ENCODE measurements around the gene KANSL1L.

GRCh38 chr2:210197720-210198119 is 26.5 kb upstream of the KANSL1L start:
- TF ChIP-seq RFX5 (IDR thresholded peaks at IDR 0.05; ENCODE audit: low read depth, low read length): no peak
- no peak for TF ChIP-seq TCF7 (IDR thresholded peaks at IDR 0.05; ENCODE audit: borderline replicate concordance)
- no peak for TF ChIP-seq CEBPZ (IDR thresholded peaks at IDR 0.05; ENCODE audit: low read depth, low read length)
- no peak for TF ChIP-seq BACH1 (IDR thresholded peaks at IDR 0.05; ENCODE audit: borderline replicate concordance)
